ENCODE results near the gene PIWIL4.

- TF ChIP-seq, protein P1, sequence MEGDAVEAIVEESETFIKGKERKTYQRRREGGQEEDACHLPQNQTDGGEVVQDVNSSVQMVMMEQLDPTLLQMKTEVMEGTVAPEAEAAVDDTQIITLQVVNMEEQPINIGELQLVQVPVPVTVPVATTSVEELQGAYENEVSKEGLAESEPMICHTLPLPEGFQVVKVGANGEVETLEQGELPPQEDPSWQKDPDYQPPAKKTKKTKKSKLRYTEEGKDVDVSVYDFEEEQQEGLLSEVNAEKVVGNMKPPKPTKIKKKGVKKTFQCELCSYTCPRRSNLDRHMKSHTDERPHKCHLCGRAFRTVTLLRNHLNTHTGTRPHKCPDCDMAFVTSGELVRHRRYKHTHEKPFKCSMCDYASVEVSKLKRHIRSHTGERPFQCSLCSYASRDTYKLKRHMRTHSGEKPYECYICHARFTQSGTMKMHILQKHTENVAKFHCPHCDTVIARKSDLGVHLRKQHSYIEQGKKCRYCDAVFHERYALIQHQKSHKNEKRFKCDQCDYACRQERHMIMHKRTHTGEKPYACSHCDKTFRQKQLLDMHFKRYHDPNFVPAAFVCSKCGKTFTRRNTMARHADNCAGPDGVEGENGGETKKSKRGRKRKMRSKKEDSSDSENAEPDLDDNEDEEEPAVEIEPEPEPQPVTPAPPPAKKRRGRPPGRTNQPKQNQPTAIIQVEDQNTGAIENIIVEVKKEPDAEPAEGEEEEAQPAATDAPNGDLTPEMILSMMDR (conservative IDR thresholded peaks at IDR 0.05; ENCODE audit: low read length): no peak
- TF ChIP-seq EZH2phosphoT487 (IDR thresholded peaks at IDR 0.05; ENCODE audit: borderline replicate concordance, low read depth, low read length): no peak
Observed at GRCh38 chr11:94525546-94526324, 41.4 kb upstream of the PIWIL4 start.
